Measurements from ENCODE around the gene BANP. TPM values are rescaled to one million over a fixed set of nuclear protein-coding genes. Genes with fewer than 3 reads are reported as not detected.

Gene BANP
- total and polyA plus RNA-seq, 12 donors, result 6.1 to 20.4 (median 13.5) TPM

DNA sequence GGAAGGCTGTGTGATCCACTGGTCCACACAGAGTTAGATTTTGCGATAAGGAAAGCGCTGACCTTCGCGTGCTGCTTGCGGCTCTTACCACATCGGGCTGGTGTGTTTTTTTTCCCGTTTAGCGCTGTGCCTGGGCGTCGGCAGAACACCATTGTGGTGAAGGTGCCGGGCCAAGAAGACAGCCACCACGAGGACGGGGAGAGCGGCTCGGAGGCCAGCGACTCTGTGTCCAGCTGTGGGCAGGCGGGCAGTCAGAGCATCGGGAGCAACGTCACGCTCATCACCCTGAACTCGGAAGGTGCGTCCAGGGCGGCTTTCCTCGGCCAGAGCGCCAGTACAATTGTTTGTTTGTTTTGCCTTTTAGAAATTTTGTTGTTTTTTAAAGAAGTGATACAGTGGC is 54.7 kb downstream of the BANP start:
- H3K27me3 ChIP-seq, result no peaks in the 10 kb centered on the region
- TF ChIP-seq, protein P1, sequence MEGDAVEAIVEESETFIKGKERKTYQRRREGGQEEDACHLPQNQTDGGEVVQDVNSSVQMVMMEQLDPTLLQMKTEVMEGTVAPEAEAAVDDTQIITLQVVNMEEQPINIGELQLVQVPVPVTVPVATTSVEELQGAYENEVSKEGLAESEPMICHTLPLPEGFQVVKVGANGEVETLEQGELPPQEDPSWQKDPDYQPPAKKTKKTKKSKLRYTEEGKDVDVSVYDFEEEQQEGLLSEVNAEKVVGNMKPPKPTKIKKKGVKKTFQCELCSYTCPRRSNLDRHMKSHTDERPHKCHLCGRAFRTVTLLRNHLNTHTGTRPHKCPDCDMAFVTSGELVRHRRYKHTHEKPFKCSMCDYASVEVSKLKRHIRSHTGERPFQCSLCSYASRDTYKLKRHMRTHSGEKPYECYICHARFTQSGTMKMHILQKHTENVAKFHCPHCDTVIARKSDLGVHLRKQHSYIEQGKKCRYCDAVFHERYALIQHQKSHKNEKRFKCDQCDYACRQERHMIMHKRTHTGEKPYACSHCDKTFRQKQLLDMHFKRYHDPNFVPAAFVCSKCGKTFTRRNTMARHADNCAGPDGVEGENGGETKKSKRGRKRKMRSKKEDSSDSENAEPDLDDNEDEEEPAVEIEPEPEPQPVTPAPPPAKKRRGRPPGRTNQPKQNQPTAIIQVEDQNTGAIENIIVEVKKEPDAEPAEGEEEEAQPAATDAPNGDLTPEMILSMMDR (IDR thresholded peaks at IDR 0.05), result no peak
- no peak for DNase-seq
- ATAC-seq, result no peak
- no peak overlapping the region for H3K27ac ChIP-seq
- H3K36me3 ChIP-seq, result peaks cover 0 to 74% (median 13%) of the 10 kb centered on the region in 9 donors
- H3K4me1 ChIP-seq, result peaks cover 0 to 16% (median 5%) of the 10 kb centered on the region in 9 donors
- WGBS, 2 donors, result 96% methylated on average over 25 of the region's 25 CpGs
- no peak overlapping the region for H3K4me3 ChIP-seq
- intact Hi-C loops (cut with DNase I), result no loop called here
- H3K9me3 ChIP-seq, result no peaks in the 10 kb centered on the region

DNA sequence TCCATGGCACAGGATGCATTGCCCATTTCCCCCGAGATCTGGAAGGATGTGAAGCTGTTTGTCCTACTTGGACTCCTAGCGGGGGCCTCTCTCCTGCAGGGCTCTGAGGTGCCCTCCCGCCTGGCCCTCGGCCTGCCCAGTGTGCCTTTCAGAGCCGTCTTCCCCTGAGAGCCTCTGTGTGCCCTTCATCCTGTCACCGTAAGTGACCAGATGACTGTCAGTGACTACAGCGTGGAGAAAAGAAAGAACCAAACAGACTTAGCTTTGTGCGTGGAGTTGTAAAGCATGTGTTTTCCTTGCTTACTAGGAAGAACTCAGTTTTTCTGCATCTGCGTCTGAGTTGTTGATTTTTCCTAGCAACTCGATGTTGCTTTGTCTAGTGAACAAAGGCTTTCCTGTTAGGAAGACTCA is 56.1 kb downstream of the BANP start:
- no peaks in the 10 kb centered on the region for H3K9me3 ChIP-seq
- DNase-seq (no peak), ATAC-seq (peak in 3 of 8 donors; percentile 24 to 49 (median 25))
- peaks cover 0 to 83% (median 13%) of the 10 kb centered on the region in 9 donors for H3K36me3 ChIP-seq
- intact Hi-C loops (cut with DNase I), result no loop called here
- H3K4me3 ChIP-seq, result no peak overlapping the region
- H3K27ac ChIP-seq, result peak overlapping the region in 2 of 10 donors; percentile 1 to 2
- H3K27me3 ChIP-seq, result no peaks in the 10 kb centered on the region
- peaks cover 0 to 16% (median 5%) of the 10 kb centered on the region in 9 donors for H3K4me1 ChIP-seq
- TF ChIP-seq, protein P1 (IDR thresholded peaks at IDR 0.05), result no peak
- 68 to 79% methylated on average over 10 of the region's 10 CpGs for WGBS, 2 donors

DNA sequence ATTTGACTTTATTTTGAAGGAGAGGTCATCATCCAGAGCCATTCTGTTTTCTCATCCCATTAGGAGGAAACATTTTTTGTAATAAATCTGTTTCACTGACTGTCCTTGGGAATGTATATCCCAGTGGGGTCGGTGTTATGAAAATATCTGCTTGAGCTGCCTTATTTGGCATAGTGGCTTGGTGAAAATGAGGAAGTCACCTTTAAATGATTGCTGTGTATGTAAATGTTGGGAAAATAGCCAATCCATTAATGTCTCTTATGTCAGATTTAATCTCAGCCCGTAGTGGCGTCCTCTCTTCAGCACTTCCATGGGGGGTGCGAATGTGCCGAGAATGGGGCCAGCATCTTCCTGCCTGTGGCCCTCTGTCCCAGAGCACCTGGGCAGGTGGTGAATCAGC is 57.6 kb downstream of the BANP start:
- ATAC-seq (no peak), DNase-seq (no peak)
- no peaks in the 10 kb centered on the region for H3K9me3 ChIP-seq
- H3K36me3 ChIP-seq, result peaks cover 0 to 81% (median 13%) of the 10 kb centered on the region in 9 donors
- TF ChIP-seq, protein P1 (IDR thresholded peaks at IDR 0.05), result no peak
- intact Hi-C loops (cut with DNase I), result no loop called here
- no peak overlapping the region for H3K27ac ChIP-seq
- H3K4me3 ChIP-seq, result no peak overlapping the region
- peaks cover 0 to 16% (median 5%) of the 10 kb centered on the region in 9 donors for H3K4me1 ChIP-seq
- no peaks in the 10 kb centered on the region for H3K27me3 ChIP-seq
- WGBS, 2 donors, result 83 to 87% methylated on average over 5 of the region's 5 CpGs

DNA sequence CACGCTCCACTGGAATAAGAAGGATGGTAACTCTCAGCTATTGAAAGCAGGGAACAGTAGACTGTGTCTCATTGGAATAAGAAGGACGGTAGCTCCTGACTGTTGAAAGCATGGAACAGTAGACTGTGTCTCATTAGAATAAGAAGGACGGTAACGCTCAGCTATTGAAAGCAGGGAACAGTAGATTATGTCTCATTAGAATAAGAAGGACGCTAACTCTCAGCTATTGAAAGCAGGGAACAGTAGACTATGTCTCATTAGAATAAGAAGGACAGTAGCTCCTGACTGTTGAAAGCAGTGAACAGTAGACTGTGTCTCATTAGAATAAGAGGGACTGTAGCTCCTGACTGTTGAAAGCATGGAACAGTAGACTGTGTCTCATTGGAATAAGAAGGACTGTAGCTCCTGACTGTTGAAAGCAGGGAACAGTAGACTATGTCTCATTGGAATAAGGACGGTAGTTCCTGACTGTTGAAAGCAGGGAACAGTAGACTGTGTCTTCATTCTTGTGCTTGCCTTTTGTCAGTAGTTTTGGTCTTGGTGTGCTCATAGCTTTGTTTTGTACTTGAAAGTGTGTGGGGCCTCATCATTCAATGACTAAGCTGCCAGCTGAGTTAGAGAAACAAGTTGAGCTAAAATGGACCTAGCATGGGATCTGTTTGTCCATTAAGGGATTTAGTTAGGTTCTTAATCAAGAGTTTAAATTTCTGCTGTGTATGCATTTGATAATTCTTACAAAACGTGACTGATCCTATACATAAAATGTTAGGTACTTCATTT is 58.5 kb downstream of the BANP start:
- H3K27me3 ChIP-seq, result no peaks in the 10 kb centered on the region
- H3K9me3 ChIP-seq, result no peaks in the 10 kb centered on the region
- H3K4me3 ChIP-seq, result no peak overlapping the region
- TF ChIP-seq, protein P1 (IDR thresholded peaks at IDR 0.05), result no peak
- intact Hi-C loops (cut with DNase I), result no loop called here
- H3K27ac ChIP-seq, result no peak overlapping the region
- no peak for DNase-seq
- H3K36me3 ChIP-seq, result peaks cover 0 to 72% (median 13%) of the 10 kb centered on the region in 9 donors
- H3K4me1 ChIP-seq, result peaks cover 0 to 15% (median 5%) of the 10 kb centered on the region in 9 donors
- ATAC-seq, result no peak
- WGBS, 2 donors, result 95% methylated on average over 7 of the region's 7 CpGs
